Natural killer cell (primary cell): ENCODE results near the gene CTIF. TPM values are rescaled to one million over a fixed set of nuclear protein-coding genes. Genes with fewer than 3 reads are reported as not detected.
A peak's percentile ranks its signal among the peaks of the same experiment; 100 is the strongest.

ENCODE experiments used
- ATAC-seq, 3 donors: fragments of 150-1000 bp in 2 of 3; fragments of 200-7000 bp in 1 of 3; cut with Tn5 transposase; 1 replicate in 1 of 3; 2 replicates in 2 of 3; pipeline ENCODE4 v1.10.0; 2021; ENCODE audit warnings: mild to moderate bottlenecking in 2 of 3, moderate library complexity in 2 of 3
- DNase-seq, 2 donors: peaks; one replicate each; pipeline versions ENCODE4 v3.0.0 to v3.0.0-alpha.2; 2013 to 2021; ENCODE audit warnings: mixed read lengths in 1 of 2
- H3K27ac ChIP-seq: one replicate; pipeline ENCODE4 v1.5.1; 2013; ENCODE audit warnings: mild to moderate bottlenecking, low read length
- H3K27me3 ChIP-seq: one replicate; pipeline ENCODE4 v1.6.1; 2013; ENCODE audit warnings: low read length; ENCODE audit not compliant: control insufficient read depth, insufficient read depth
- H3K36me3 ChIP-seq: one replicate; pipeline ENCODE4 v1.6.1; 2013; ENCODE audit warnings: low read length; ENCODE audit not compliant: control insufficient read depth, insufficient read depth
- H3K4me1 ChIP-seq: one replicate; pipeline ENCODE4 v1.6.1; 2013; ENCODE audit warnings: low read length; ENCODE audit not compliant: control insufficient read depth, insufficient read depth
- H3K4me3 ChIP-seq: one replicate; pipeline ENCODE4 v1.5.1; 2013; ENCODE audit warnings: low read length
- H3K9me3 ChIP-seq: one replicate; pipeline ENCODE4 v1.6.1; 2013; ENCODE audit warnings: low read length; ENCODE audit not compliant: control insufficient read depth, insufficient read depth
- H3K27ac Mint-ChIP-seq, 2 donors: one replicate each; pipeline ENCODE4 v1.8.0; 2022; ENCODE audit warnings: mild to moderate bottlenecking in 2 of 2, mixed read lengths in 2 of 2, moderate library complexity in 1 of 2
- H3K27me3 Mint-ChIP-seq, 2 donors: one replicate each; pipeline ENCODE4 v1.8.0; 2022; ENCODE audit warnings: low read depth in 2 of 2, mixed read lengths in 2 of 2
- H3K36me3 Mint-ChIP-seq: one replicate; pipeline ENCODE4 v1.8.0; 2022; ENCODE audit warnings: mixed read lengths
- H3K4me1 Mint-ChIP-seq, 2 donors: one replicate each; pipeline ENCODE4 v1.8.0; 2022; ENCODE audit warnings: mixed read lengths in 2 of 2
- H3K4me3 Mint-ChIP-seq: one replicate; pipeline ENCODE4 v1.8.0; 2022; ENCODE audit warnings: mild to moderate bottlenecking, moderate library complexity, mixed read lengths
- H3K9me3 Mint-ChIP-seq, 2 donors: one replicate each; pipeline ENCODE4 v1.8.0; 2022; ENCODE audit warnings: mixed read lengths in 2 of 2
- CTCF ChIP-seq: fragments of 200-600 bp; IDR thresholded peaks from one replicate; pipeline ENCODE4 v1.8.0; 2022; ENCODE audit warnings: antibody characterized with exemption
- WGBS: methylation state at CpG from one replicate; pipeline ENCODE4 v1.1.7; 2013; ENCODE audit warnings: missing lambda C conversion rate; ENCODE audit not compliant: insufficient coverage; 5-methylcytosine and 5-hydroxymethylcytosine counted together
- intact Hi-C: fragments of 100-400 bp; cut with micrococcal nuclease; formaldehyde crosslinking; loops from one replicate; pipeline ENCODE4 v1.14.2; 2022
- total RNA-seq, 4 donors: library from RNA; stranded (reverse); fragments of 120-200 nt in 1 of 4; gene quantifications; one replicate each; pipeline versions ENCODE4 v1.2.3 to v1.2.4, GENCODE V29; 2013 to 2022

Gene CTIF
- total RNA-seq, 3 donors from 2014 or later (not counting 1 experiment from before 2014, with no cell fraction given): 6.9 to 10.2 (median 8.2) TPM

GRCh38 chr18:48821251-48821590, 282.4 kb downstream of the CTIF start:
- DNase-seq: no peak
- 75% methylated on average over 5 of the region's 5 CpGs for WGBS
- Histone ChIP-seq H3K27ac (no peak overlapping the region), H3K27me3 (no peaks in the 10 kb centered on the region), H3K4me1 (peaks cover 27% of the 10 kb centered on the region), H3K9me3 (no peaks in the 10 kb centered on the region), H3K4me3 (no peak overlapping the region), H3K36me3 (no peaks in the 10 kb centered on the region)
- Mint-ChIP-seq H3K36me3 (peaks cover 9% of the 10 kb centered on the region), H3K27ac (peak overlapping the region; percentile 75 to 81), H3K4me1 (peaks cover 77 to 87% of the 10 kb centered on the region in 2 donors), H3K9me3 (no peaks in the 10 kb centered on the region), H3K4me3 (no peak overlapping the region), H3K27me3 (no peaks in the 10 kb centered on the region)
- no peak for ATAC-seq
- intact Hi-C loops: no loop called here
- TF ChIP-seq CTCF: no peak

- Histone ChIP-seq H3K9me3 (no peaks in the 10 kb centered on the region), H3K4me1 (peaks cover 22% of the 10 kb centered on the region), H3K36me3 (no peaks in the 10 kb centered on the region), H3K27me3 (no peaks in the 10 kb centered on the region), H3K27ac (no peak overlapping the region), H3K4me3 (no peak overlapping the region)
- 90% methylated on average over 3 of the region's 4 CpGs for WGBS
- Mint-ChIP-seq H3K4me1 (peaks cover 79 to 87% of the 10 kb centered on the region in 2 donors), H3K36me3 (peaks cover 9% of the 10 kb centered on the region), H3K4me3 (no peak overlapping the region), H3K9me3 (no peaks in the 10 kb centered on the region), H3K27me3 (no peaks in the 10 kb centered on the region), H3K27ac (no peak overlapping the region)
- no peak for TF ChIP-seq CTCF
- DNase-seq (no peak), ATAC-seq (no peak)
- intact Hi-C loops: no loop called here
These were observed 283.0 kb downstream of the CTIF start for GRCh38 chr18:48821845-48822244.

- ATAC-seq (no peak), DNase-seq (no peak)
- H3K36me3 Mint-ChIP-seq: peaks cover 9% of the 10 kb centered on the region
- Histone ChIP-seq H3K27ac (no peak overlapping the region), H3K27me3 (no peaks in the 10 kb centered on the region), H3K36me3 (no peaks in the 10 kb centered on the region), H3K4me3 (no peak overlapping the region), H3K4me1 (peaks cover 38% of the 10 kb centered on the region), H3K9me3 (no peaks in the 10 kb centered on the region)
- no peaks in the 10 kb centered on the region for H3K27me3 Mint-ChIP-seq
- no peak overlapping the region for H3K4me3 Mint-ChIP-seq
- TF ChIP-seq CTCF: no peak
- intact Hi-C loops: no loop called here
- 97% methylated on average over 12 of the region's 14 CpGs for WGBS
- peak overlapping the region; percentile 38 to 85 for H3K27ac Mint-ChIP-seq
- peaks cover 77 to 89% of the 10 kb centered on the region in 2 donors for H3K4me1 Mint-ChIP-seq
- no peaks in the 10 kb centered on the region for H3K9me3 Mint-ChIP-seq
These were observed 285.6 kb downstream of the CTIF start for GRCh38 chr18:48824231-48824970.
